GM10847 (cell line): ENCODE results near the gene FRY.

Source experiments
- POLR2A ChIP-seq: IDR thresholded peaks from 2 replicates; pipeline ENCODE4 v1.6.1; 2011; ENCODE audit not compliant: insufficient read length; ENCODE audit errors: extremely low read depth

FRY gene

DNA sequence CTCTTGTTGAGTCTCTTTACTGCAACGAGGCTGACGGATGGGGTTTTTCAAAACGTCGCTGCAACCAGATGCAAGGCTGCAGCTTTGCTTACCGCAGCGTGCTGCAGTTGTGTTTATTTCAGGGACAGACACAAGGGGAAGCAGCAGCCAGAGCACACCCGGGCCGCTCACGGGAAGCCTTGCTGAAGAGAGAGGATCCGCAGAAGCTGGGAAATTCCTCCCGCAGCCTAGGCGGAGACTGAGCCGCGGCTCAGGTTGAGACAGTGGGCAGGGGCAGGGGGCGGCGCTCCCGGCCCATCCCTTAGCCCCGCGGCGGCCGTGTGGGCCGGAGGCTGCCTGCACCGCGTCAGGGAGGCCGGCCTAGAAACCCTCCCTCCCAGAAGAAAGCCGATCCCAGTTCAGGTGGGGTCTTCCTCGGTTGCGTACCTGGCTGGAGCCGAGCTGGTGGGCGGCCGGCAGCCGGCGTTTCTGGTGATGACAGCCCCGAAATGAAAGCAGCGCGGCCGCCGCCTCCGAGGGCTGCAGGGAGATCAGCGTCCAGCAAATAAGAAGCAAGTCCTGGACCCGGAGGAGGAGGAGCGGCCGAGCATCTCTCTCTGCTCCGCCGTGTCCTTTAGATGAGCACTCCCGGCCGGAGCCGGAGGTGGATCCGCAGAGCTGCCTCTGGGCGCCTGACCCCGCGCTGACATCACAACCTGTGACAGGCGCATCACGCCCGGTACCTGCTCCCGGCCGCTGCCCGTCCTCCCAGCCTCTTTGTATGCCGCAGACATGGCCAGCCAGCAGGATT, at the start of gene FRY:
FRY (plus strand) TSS at position 750 of the 790 bp plus-strand sequence; CDS start at position 772, 22 bp downstream.
- TF ChIP-seq POLR2A: no peak

GRCh38 chr13:31982124-31982523, 49.5 kb upstream of the FRY start:
- no peak for TF ChIP-seq POLR2A

DNA sequence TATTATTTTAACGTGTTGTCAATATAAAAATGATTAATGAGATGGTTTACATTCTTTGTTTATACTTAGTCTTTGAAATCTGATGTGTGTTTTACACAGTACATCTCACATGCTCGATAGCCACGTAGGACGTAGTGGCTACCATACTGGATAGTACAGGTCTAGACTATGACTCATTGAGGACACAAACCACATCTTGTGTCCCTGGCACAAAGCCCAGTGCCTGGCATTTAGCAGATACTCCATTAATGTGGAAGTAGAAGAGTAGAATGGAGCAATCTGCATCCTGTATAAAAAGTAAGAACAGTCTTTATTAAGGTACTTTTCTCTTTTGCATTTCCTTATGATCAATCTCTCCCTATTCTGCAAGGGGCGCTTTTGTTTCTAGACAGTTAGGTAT, 49.0 kb upstream of the FRY start:
- no peak for TF ChIP-seq POLR2A

- no peak for TF ChIP-seq POLR2A
Measured at GRCh38 chr13:31986676-31987470, 44.7 kb upstream of the FRY start.

DNA sequence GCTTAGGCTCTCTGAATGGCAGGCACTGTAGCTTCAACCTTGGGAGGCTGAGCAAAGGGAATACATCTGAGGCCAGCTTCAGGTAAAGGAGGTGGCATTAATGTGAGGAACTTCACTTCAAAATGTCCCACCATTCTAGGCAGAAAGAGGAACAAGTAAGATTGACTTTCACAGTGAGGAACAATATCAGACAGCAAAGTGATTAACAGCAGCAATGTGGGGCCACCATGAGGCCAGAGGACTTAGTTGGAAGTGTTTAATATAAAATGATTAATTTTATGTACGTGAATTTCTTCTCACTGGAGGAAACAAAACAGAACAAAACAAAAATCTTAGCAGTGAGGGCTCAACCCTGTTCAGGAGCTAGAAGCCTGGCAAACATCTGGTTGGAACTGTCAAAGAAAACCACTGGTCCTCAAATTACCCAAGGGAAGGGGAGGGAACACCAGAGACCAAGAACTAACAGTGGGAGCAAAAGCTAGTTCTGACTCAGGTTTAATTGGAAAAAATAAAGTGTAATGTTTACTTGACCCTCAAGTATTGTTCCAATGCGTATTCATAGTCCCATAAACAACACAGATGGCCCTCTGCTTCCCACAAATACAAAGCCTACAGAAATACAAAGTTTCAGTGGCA, 43.9 kb upstream of the FRY start:
- TF ChIP-seq POLR2A: no peak

DNA sequence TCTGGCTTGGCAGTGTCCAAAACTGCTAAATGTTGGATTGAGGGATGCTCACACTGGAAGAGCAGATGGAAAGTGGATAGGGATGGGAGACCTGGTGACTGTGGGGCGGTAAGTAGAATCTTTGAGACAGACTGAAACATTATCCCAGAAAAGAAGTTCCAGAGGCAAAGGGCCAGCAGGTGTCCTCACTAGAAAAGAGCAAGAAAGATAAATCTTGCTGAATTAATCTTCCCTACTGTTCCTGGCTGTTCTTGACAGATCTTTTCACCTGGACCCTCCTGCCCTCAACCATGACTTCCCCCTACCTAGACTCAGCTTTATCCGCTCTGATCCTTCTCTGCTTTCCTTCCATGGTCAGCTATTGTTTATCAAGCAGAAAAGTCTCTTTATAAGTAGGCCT, 35.0 kb upstream of the FRY start:
- no peak for TF ChIP-seq POLR2A

GRCh38 chr13:31997641-31998040, 33.9 kb upstream of the FRY start:
- TF ChIP-seq POLR2A: no peak

DNA sequence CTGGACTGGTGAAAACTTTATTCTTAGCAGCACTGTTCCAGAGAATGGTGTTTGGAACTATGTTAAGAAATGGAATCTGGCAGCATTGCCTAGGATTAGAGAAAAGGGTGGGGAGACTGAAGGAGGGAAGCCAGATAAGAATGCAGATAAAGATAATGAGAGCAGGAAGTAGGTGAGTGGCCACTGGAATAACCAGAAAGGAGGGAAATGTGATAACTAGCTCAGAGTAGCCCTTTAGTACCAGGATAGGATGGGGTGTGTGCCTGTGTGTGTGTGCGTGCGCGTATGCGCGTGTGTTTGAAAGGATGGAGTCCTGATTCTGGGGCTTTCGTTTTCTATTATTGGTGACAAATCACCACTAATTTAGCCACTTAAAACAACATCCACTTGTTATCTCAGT, 33.4 kb upstream of the FRY start:
- no peak for TF ChIP-seq POLR2A

GRCh38 chr13:32001154-32001768, 30.3 kb upstream of the FRY start:
- TF ChIP-seq POLR2A: no peak

- TF ChIP-seq POLR2A: no peak
Measured at GRCh38 chr13:32001769-32002168, 29.8 kb upstream of the FRY start.

GRCh38 chr13:32002873-32003272, 28.7 kb upstream of the FRY start:
- no peak for TF ChIP-seq POLR2A

- no peak for TF ChIP-seq POLR2A
Measured at GRCh38 chr13:32007494-32007893, 24.1 kb upstream of the FRY start.

GRCh38 chr13:32008518-32009175, 22.9 kb upstream of the FRY start:
- no peak for TF ChIP-seq POLR2A

GRCh38 chr13:32009362-32009761, 22.2 kb upstream of the FRY start:
- TF ChIP-seq POLR2A: no peak

DNA sequence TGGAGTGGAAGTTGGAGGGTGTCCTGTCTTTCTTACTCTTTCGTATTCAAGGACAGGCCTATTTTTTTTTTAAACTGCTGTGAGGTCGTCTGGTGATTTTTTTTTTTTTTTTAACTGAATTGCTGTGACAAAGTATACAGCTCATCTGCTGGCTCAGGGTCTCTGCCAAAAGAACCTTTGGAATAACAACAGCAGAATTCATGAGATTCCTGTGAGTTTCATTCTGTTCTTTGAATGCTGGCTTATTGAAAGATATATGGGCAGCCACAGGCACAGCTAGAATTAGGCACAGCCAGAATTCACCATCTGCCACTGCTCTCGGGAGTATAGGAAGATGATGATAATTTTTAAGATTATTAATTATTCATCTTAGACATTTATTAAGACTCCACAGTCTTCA, 21.4 kb upstream of the FRY start:
- no peak for TF ChIP-seq POLR2A
